Sigmoid colon (tissue), 7 donors: Measurements from ENCODE around the gene FOLR2. TPM values are rescaled to one million over a fixed set of nuclear protein-coding genes. Genes with fewer than 3 reads are reported as not detected.

Experiments
- DNase-seq: peaks from one replicate; pipeline ENCODE4 v3.0.0-alpha.2; 2019
- H3K27ac ChIP-seq, 4 donors: fragments of 200-600 bp; sonication (generic); one replicate each; pipeline ENCODE4 v1.5.1; 2016 to 2019; ENCODE audit warnings: mild to moderate bottlenecking in 1 of 4
- H3K27me3 ChIP-seq, 3 donors: fragments of 200-600 bp; sonication (generic); one replicate each; pipeline ENCODE4 v1.5.1; 2019; ENCODE audit warnings: mild to moderate bottlenecking in 1 of 3
- H3K36me3 ChIP-seq, 4 donors: fragments of 200-600 bp; sonication (generic); one replicate each; pipeline ENCODE4 v1.5.1; 2016 to 2019
- H3K4me1 ChIP-seq, 4 donors: fragments of 200-600 bp; sonication (generic); one replicate each; pipeline ENCODE4 v1.5.1; 2017 to 2019
- H3K4me3 ChIP-seq, 4 donors: fragments of 200-600 bp; sonication (generic); one replicate each; pipeline ENCODE4 v1.5.1; 2017 to 2019; ENCODE audit warnings: mild to moderate bottlenecking in 2 of 4, moderate library complexity in 1 of 4
- H3K9me3 ChIP-seq, 4 donors: fragments of 200-600 bp in 3 of 4; sonication (generic) in 3 of 4; one replicate each; pipeline versions ENCODE4 v1.5.1 to v1.6.1; 2013 to 2019
- CTCF ChIP-seq, 4 experiments: fragments of 450-650 bp in 3 of 4; fragments of 200-600 bp in 1 of 4; IDR thresholded peaks; one replicate each; pipeline ENCODE4 v1.5.1; 2016 to 2019; ENCODE audit warnings: antibody characterized with exemption in 4 of 4, mild to moderate bottlenecking in 3 of 4, moderate library complexity in 2 of 4
- EP300 ChIP-seq, 4 donors: sonication (generic); formaldehyde crosslinking; IDR thresholded peaks; one replicate each; pipeline ENCODE4 v1.6.1; 2017; ENCODE audit warnings: antibody characterized with exemption in 4 of 4
- POLR2A ChIP-seq, 2 donors: fragments of 450-650 bp; IDR thresholded peaks; one replicate each; pipeline ENCODE4 v1.6.1; 2016; ENCODE audit warnings: antibody characterized with exemption in 2 of 2, mild to moderate bottlenecking in 2 of 2, moderate library complexity in 2 of 2
- POLR2AphosphoS5 ChIP-seq, 4 donors: sonication (generic); formaldehyde crosslinking; IDR thresholded peaks; one replicate each; pipeline ENCODE4 v1.6.1; 2017; ENCODE audit warnings: antibody characterized with exemption in 4 of 4
- WGBS, 2 donors: extraction: QIAGEN DNeasy Blood & Tissue Kit; methylation state at CpG; one replicate each; pipeline ENCODE4 v1.1.7; 2013; 5-methylcytosine and 5-hydroxymethylcytosine counted together
- intact Hi-C: fragments of 100-400 bp; cut with DNase I; formaldehyde crosslinking; loops from one replicate; pipeline ENCODE4 v1.15.1; 2023
- polyA plus RNA-seq, 3 donors: library from polyadenylated mRNA; stranded (reverse); fragments of 200-250 nt; gene quantifications; one replicate each; pipeline ENCODE4 v1.2.3, GENCODE V29; 2013
- total RNA-seq, 4 donors: library from RNA; depleted of rRNA; stranded (reverse); fragments of >200 nt; gene quantifications; one replicate each; pipeline ENCODE4 v1.1.0, GENCODE V29; 2016
- donor health status: healthy with polysubstance abuse.
- donor health status: Bipolar disorder and iron deficiency.
- donor health status: healthy.

Gene FOLR2
- total and polyA plus RNA-seq, 7 donors, result 14.1 to 61.7 (median 27.0) TPM

- no peak overlapping the region for H3K4me3 ChIP-seq
- no peak overlapping the region for H3K27ac ChIP-seq
- intact Hi-C loops, result no loop called here
- no peaks in the 10 kb centered on the region for H3K36me3 ChIP-seq
- H3K27me3 ChIP-seq, result peaks cover 0 to 33% (median 0%) of the 10 kb centered on the region in 3 donors
- no peaks in the 10 kb centered on the region for H3K9me3 ChIP-seq
- no peaks in the 10 kb centered on the region for H3K4me1 ChIP-seq
- no peak for DNase-seq
- TF ChIP-seq POLR2AphosphoS5 (IDR thresholded peaks at IDR 0.05) (no peak), CTCF (IDR thresholded peaks at IDR 0.05) (no peak), POLR2A (IDR thresholded peaks at IDR 0.05) (no peak), EP300 (IDR thresholded peaks at IDR 0.05) (no peak)
- 81% methylated on average over 5 of the region's 5 CpGs for WGBS, 2 donors
These were observed 35.0 kb downstream of the FOLR2 start for GRCh38 chr11:72251614-72252013.

- H3K36me3 ChIP-seq, result no peaks in the 10 kb centered on the region
- peaks cover 0 to 17% (median 0%) of the 10 kb centered on the region in 3 donors for H3K27me3 ChIP-seq
- H3K9me3 ChIP-seq, result no peaks in the 10 kb centered on the region
- no peak overlapping the region for H3K4me3 ChIP-seq
- no peak for DNase-seq
- no peaks in the 10 kb centered on the region for H3K4me1 ChIP-seq
- intact Hi-C loops, result no loop called here
- TF ChIP-seq POLR2A (IDR thresholded peaks at IDR 0.05) (no peak), EP300 (IDR thresholded peaks at IDR 0.05) (no peak), CTCF (IDR thresholded peaks at IDR 0.05) (no peak), POLR2AphosphoS5 (IDR thresholded peaks at IDR 0.05) (no peak)
- no peak overlapping the region for H3K27ac ChIP-seq
- WGBS, 2 donors, result 95 to 96% methylated on average over 3 of the region's 3 CpGs
These were observed 36.8 kb downstream of the FOLR2 start for GRCh38 chr11:72253392-72253791.

DNA sequence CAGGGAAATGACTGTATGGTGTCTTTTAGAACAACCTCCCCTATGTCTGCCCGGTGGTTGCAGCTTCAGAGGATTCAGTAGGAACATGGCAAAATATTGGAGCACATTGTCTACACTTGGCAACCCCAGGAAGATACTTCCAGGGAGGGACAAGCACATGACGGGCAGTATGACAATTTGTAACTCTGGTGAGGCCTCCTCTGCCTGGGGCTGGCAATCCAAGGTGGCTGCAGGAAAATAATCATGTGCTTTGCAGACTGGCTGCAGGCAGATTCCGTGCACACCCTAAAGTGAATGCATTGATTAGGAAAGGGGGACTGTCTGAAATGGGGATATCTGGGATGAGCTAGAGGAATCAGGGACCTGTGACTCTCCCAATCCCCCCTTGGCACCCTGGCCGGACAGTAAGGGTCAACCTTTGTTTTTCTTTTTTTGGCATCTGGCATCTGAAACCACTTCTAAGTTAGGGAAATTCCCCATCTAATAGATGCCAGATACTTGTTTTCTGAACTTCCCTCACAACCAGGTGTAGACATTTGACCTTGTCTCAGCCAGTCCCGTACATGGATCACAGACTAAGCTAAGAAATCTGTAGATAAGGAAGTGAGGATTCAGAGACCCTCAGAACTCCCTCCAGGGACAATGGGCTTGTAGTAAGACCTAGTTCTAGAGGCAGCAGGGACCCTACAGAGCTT lies 37.9 kb downstream of the FOLR2 start:
- intact Hi-C loops, result no loop called here
- TF ChIP-seq POLR2AphosphoS5 (IDR thresholded peaks at IDR 0.05) (no peak), POLR2A (IDR thresholded peaks at IDR 0.05) (no peak), CTCF (IDR thresholded peaks at IDR 0.05) (no peak), EP300 (IDR thresholded peaks at IDR 0.05) (no peak)
- 85 to 91% methylated on average over 5 of the region's 5 CpGs for WGBS, 2 donors

DNA sequence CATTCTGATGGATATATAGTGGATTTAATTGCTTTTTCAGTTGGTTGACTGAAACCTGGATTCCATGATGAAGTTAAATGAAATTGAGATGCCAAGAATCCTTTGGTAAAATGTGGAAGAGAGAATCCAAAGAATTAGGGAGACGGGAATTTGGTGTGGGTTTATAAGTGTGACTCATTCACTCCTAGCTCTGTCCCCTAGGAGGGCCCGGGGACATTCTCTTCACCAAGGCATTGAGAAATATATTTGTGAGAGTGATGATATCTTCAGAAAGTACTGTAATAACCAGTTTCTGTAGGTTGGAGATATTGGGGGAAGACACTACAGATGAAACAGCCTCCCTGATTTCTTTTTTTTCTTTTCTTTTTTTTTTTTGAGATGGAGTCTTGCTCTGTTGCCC lies 41.0 kb downstream of the FOLR2 start:
- Histone ChIP-seq H3K27ac (no peak overlapping the region), H3K4me1 (no peaks in the 10 kb centered on the region), H3K27me3 (peaks cover 0 to 4% (median 0%) of the 10 kb centered on the region in 3 donors), H3K4me3 (no peak overlapping the region), H3K9me3 (no peaks in the 10 kb centered on the region), H3K36me3 (no peaks in the 10 kb centered on the region)
- intact Hi-C loops, result no loop called here
- no peak for TF ChIP-seq POLR2A (IDR thresholded peaks at IDR 0.05)
- TF ChIP-seq POLR2AphosphoS5 (IDR thresholded peaks at IDR 0.05), result no peak
- no peak for TF ChIP-seq CTCF (IDR thresholded peaks at IDR 0.05)
- no peak for TF ChIP-seq EP300 (IDR thresholded peaks at IDR 0.05)
- no peak for DNase-seq
- WGBS, 2 donors, result 80 to 90% methylated on average over 2 of the region's 2 CpGs

More for the DNA sequence above, 37.9 kb downstream of the FOLR2 start:
- no peaks in the 10 kb centered on the region for H3K9me3 ChIP-seq
- H3K27me3 ChIP-seq, result peaks cover 0 to 17% (median 0%) of the 10 kb centered on the region in 3 donors
- no peak overlapping the region for H3K27ac ChIP-seq
- H3K4me3 ChIP-seq, result no peak overlapping the region
- H3K4me1 ChIP-seq, result no peaks in the 10 kb centered on the region
- no peak for DNase-seq
- H3K36me3 ChIP-seq, result no peaks in the 10 kb centered on the region

- 85 to 87% methylated on average over 2 of the region's 2 CpGs for WGBS, 2 donors
- Histone ChIP-seq H3K36me3 (no peaks in the 10 kb centered on the region), H3K27me3 (no peaks in the 10 kb centered on the region), H3K27ac (no peak overlapping the region), H3K4me3 (no peak overlapping the region), H3K4me1 (no peaks in the 10 kb centered on the region), H3K9me3 (no peaks in the 10 kb centered on the region)
- no peak for TF ChIP-seq POLR2A (IDR thresholded peaks at IDR 0.05)
- TF ChIP-seq CTCF (IDR thresholded peaks at IDR 0.05), result no peak
- TF ChIP-seq EP300 (IDR thresholded peaks at IDR 0.05), result no peak
- TF ChIP-seq POLR2AphosphoS5 (IDR thresholded peaks at IDR 0.05), result no peak
- no peak for DNase-seq
- intact Hi-C loops, result no loop called here
These were observed 42.9 kb downstream of the FOLR2 start for GRCh38 chr11:72259490-72259889.
